HUES64 (cell line): Measurements from ENCODE around the gene IGF1R.

ENCODE experiments used
- H3K27ac ChIP-seq: 2 replicates; pipeline ENCODE4 v1.7.0; 2013; ENCODE audit warnings: low read depth, low read length, inconsistent platforms
- H3K27me3 ChIP-seq: 2 replicates; pipeline ENCODE4 v1.6.1; 2013; ENCODE audit warnings: mild to moderate bottlenecking, low read length; ENCODE audit not compliant: insufficient read depth
- H3K36me3 ChIP-seq: 2 replicates; pipeline ENCODE4 v1.6.1; 2013; ENCODE audit warnings: mild to moderate bottlenecking, low read length; ENCODE audit not compliant: insufficient read depth
- H3K4me1 ChIP-seq: 2 replicates; pipeline ENCODE4 v1.6.1; 2013; ENCODE audit warnings: mild to moderate bottlenecking, low read length, moderate library complexity; ENCODE audit not compliant: insufficient read depth
- H3K4me3 ChIP-seq: 2 replicates; pipeline ENCODE4 v1.5.1; 2013; ENCODE audit warnings: mild to moderate bottlenecking, low read length, moderate library complexity
- H3K9ac ChIP-seq: 2 replicates; pipeline ENCODE4 v1.6.1; 2013; ENCODE audit warnings: mild to moderate bottlenecking, low read depth, low read length
- H3K9me3 ChIP-seq: 2 replicates; pipeline ENCODE4 v1.6.1; 2013; ENCODE audit warnings: low read depth, low read length; ENCODE audit not compliant: insufficient read depth
- WGBS: fragments of 150-250, 120-280 bp; methylation state at CpG from one replicate; pipeline ENCODE4 v1.1.7; 2013; ENCODE audit warnings: missing lambda C conversion rate; 5-methylcytosine and 5-hydroxymethylcytosine counted together

The IGF1R gene

GRCh38 chr15:98901434-98902072 lies 253.2 kb downstream of the IGF1R start:
- Histone ChIP-seq H3K9ac (no peak overlapping the region), H3K27me3 (no peaks in the 10 kb centered on the region), H3K4me3 (no peak overlapping the region), H3K4me1 (peaks cover 56% of the 10 kb centered on the region), H3K36me3 (peaks cover 49% of the 10 kb centered on the region), H3K27ac (no peak overlapping the region), H3K9me3 (no peaks in the 10 kb centered on the region)
- 93% methylated on average over 10 of the region's 10 CpGs for WGBS

DNA sequence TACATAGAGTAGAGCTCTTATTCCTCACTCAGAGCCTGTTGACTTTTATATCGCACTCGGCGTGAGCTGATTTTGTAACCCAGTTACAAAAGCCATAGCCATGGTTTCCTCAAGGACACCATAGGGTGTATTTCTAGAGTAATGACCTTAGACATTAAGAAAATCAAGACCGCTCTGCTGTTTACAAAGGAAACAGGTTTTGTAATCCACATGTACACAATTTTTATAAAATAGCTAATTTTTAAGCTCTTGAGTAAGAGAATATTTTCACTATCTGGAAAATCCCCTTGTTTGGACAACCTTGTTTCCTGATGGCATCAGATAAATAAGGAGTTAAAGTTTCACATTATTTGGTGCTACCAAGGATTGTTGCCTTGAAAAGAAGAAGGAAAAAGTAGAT lies 254.6 kb downstream of the IGF1R start:
- no peak overlapping the region for H3K4me3 ChIP-seq
- 97% methylated on average over 3 of the region's 4 CpGs for WGBS
- H3K4me1 ChIP-seq = peaks cover 53% of the 10 kb centered on the region

DNA sequence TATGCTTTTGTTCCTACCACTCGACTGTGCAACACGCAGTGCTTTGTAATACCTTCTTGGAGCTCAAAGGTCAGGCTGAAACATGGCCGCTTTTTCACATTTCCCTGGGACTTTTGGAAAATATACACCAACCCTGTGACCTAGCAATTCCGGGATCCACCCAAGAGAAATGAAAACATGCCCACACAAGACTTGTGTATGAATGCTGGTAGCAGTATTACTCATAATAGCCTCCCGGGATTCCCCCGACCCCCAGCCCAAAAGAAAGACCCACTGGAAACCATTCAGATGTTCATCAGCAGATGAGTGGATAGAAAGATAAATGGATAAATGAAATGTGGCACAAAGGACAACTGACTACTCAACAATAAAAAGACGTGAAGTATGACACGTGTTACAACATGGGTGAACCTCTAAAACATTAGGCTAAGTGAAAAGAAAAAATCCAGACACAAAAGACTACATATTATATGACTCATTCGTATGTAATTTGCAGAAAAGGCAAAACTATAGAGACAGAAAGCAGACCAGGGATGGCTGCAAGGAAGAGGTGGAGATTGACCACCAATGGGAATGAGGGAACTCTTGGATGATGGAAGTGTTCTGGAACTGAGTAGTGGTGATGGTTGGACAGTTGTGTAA lies 255.2 kb downstream of the IGF1R start:
- no peak overlapping the region; the same call in 1 of the 2 replicates for H3K27ac ChIP-seq

More for the DNA sequence above, 254.6 kb downstream of the IGF1R start:
- no peaks in the 10 kb centered on the region for H3K27me3 ChIP-seq
- no peak overlapping the region for H3K9ac ChIP-seq
- peaks cover 46% of the 10 kb centered on the region for H3K36me3 ChIP-seq
- no peaks in the 10 kb centered on the region for H3K9me3 ChIP-seq
- H3K27ac ChIP-seq = no peak overlapping the region; the same call in 1 of the 2 replicates

GRCh38 chr15:98904544-98904943 lies 256.2 kb downstream of the IGF1R start:
- Histone ChIP-seq H3K4me1 (peaks cover 37% of the 10 kb centered on the region), H3K27me3 (no peaks in the 10 kb centered on the region), H3K9me3 (no peaks in the 10 kb centered on the region), H3K27ac (no peak overlapping the region), H3K4me3 (no peak overlapping the region), H3K9ac (no peak overlapping the region), H3K36me3 (peaks cover 51% of the 10 kb centered on the region)
- WGBS = 53% methylated on average over 4 of the region's 4 CpGs

More for the DNA sequence above, 255.2 kb downstream of the IGF1R start:
- Histone ChIP-seq H3K4me1 (peaks cover 48% of the 10 kb centered on the region), H3K9me3 (no peaks in the 10 kb centered on the region), H3K27me3 (no peaks in the 10 kb centered on the region), H3K4me3 (no peak overlapping the region), H3K36me3 (peaks cover 48% of the 10 kb centered on the region), H3K9ac (no peak overlapping the region)
- WGBS = 96% methylated on average over 8 of the region's 9 CpGs

- Histone ChIP-seq H3K9ac (no peak overlapping the region), H3K4me1 (peaks cover 21% of the 10 kb centered on the region; the same call in 1 of the 2 replicates), H3K36me3 (peaks cover 64% of the 10 kb centered on the region), H3K4me3 (no peak overlapping the region), H3K27ac (no peak overlapping the region), H3K27me3 (no peaks in the 10 kb centered on the region), H3K9me3 (no peaks in the 10 kb centered on the region)
- 90% methylated on average over 7 of the region's 7 CpGs for WGBS
Measured at GRCh38 chr15:98905963-98906711, 257.8 kb downstream of the IGF1R start.

DNA sequence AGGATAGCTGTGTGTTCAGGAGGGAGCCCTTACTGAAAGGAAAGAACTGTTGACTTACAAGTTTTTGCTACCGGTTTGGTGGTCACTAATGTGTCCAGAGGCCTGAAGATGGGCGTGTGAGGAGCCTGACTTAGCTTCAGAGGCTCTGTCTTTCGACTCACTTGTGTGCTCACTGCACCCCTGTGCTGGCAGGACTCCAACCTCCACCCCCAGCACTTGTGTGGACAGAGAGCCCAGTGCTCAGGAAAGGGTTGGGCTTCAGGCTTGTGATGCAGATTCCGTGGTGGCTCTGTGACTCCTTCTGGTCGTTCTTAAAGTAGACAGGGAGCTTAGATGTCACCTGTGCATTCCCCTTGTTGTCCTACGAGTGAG lies 258.4 kb downstream of the IGF1R start:
- 73% methylated on average over 6 of the region's 6 CpGs for WGBS
- Histone ChIP-seq H3K27ac (no peak overlapping the region; the same call in 1 of the 2 replicates), H3K36me3 (peaks cover 69% of the 10 kb centered on the region), H3K9ac (no peak overlapping the region; the same call in 1 of the 2 replicates), H3K4me3 (no peak overlapping the region), H3K4me1 (peaks cover 16% of the 10 kb centered on the region; the same call in 1 of the 2 replicates), H3K27me3 (no peaks in the 10 kb centered on the region), H3K9me3 (no peaks in the 10 kb centered on the region)

GRCh38 chr15:98907927-98908471 lies 259.7 kb downstream of the IGF1R start:
- Histone ChIP-seq H3K36me3 (peaks cover 77% of the 10 kb centered on the region), H3K4me1 (peaks cover 16% of the 10 kb centered on the region; the same call in 1 of the 2 replicates), H3K27ac (no peak overlapping the region), H3K27me3 (no peaks in the 10 kb centered on the region), H3K9me3 (no peaks in the 10 kb centered on the region), H3K9ac (no peak overlapping the region), H3K4me3 (no peak overlapping the region)
- WGBS = 93% methylated on average over 4 of the region's 4 CpGs

- peaks cover 16% of the 10 kb centered on the region; the same call in 1 of the 2 replicates for H3K4me1 ChIP-seq
- no peak overlapping the region for H3K9ac ChIP-seq
- H3K4me3 ChIP-seq = no peak overlapping the region
- H3K36me3 ChIP-seq = peaks cover 88% of the 10 kb centered on the region
- H3K9me3 ChIP-seq = no peaks in the 10 kb centered on the region
- no peak overlapping the region for H3K27ac ChIP-seq
- 94% methylated on average over 21 of the region's 21 CpGs for whole genome bisulfite sequencing
- H3K27me3 ChIP-seq = no peaks in the 10 kb centered on the region
Measured at GRCh38 chr15:98909968-98910885, 261.9 kb downstream of the IGF1R start.

GRCh38 chr15:98914626-98915025 lies 266.3 kb downstream of the IGF1R start:
- H3K27ac ChIP-seq = no peak overlapping the region
- no peaks in the 10 kb centered on the region for H3K27me3 ChIP-seq
- H3K4me1 ChIP-seq = no peaks in the 10 kb centered on the region
- H3K36me3 ChIP-seq = peaks cover 98% of the 10 kb centered on the region
- no peaks in the 10 kb centered on the region for H3K9me3 ChIP-seq
- 95% methylated on average over 7 of the region's 7 CpGs for WGBS
- H3K4me3 ChIP-seq = no peak overlapping the region
- H3K9ac ChIP-seq = no peak overlapping the region

- WGBS = 97% methylated on average over 8 of the region's 8 CpGs
Measured at GRCh38 chr15:98916826-98917225, 268.5 kb downstream of the IGF1R start.

More at GRCh38 chr15:98916826-98917225, 268.5 kb downstream of the IGF1R start:
- Histone ChIP-seq H3K36me3 (peaks cover 96% of the 10 kb centered on the region), H3K4me1 (no peaks in the 10 kb centered on the region), H3K9me3 (no peaks in the 10 kb centered on the region), H3K9ac (no peak overlapping the region), H3K27me3 (no peaks in the 10 kb centered on the region), H3K4me3 (no peak overlapping the region), H3K27ac (no peak overlapping the region)
